Activated CD4-positive, alpha-beta T cell treated with anti-CD3 and anti-CD28 coated beads for 24 hours (primary cell): ENCODE data around the gene RAB22A.

ENCODE experiments used
- DNase-seq, 2 donors: peaks; one replicate each; pipeline ENCODE4 v3.0.0-alpha.2; 2020; ENCODE audit warnings: low read depth in 2 of 2

The RAB22A gene, protein sequence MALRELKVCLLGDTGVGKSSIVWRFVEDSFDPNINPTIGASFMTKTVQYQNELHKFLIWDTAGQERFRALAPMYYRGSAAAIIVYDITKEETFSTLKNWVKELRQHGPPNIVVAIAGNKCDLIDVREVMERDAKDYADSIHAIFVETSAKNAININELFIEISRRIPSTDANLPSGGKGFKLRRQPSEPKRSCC

DNA sequence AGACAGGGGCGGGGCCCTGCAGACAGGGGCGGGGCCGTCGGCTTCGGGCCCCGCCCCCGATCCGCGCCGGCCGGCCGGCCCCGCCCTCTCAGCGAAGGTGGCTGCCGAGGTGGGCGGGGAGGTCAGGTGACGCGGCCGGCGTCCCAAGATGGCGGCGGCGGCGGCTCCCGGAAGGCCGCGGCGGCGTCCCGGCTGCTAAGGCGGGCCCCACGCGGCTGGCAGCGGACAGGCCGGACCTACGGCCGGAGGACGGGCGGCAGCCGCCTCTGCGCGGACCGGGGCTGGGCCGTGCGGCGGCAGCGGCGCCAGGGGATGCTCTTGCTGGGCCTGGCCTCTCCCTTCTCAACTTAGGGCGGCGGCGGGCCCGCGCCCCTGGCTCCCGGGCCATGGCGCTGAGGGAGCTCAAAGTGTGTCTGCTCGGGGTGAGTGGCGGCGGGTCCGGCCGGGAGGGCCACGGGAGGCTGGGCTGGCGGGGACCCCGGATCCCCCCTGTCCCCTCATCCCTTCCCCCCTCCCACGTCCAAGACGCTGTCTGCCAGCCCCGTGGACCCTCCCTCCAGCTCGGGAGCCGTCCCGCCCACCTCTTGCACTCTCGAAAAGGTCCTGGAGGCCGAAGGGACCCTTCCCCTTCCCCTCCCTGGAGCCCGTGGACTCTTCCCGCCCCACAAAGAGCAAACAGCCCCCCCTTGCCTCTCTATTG lies at the start of gene RAB22A:
Gene RAB22A, plus strand, starts transcription at position 125 of the 700 bp plus-strand sequence. Its CDS starts 262 bp downstream, at position 387.
- DNase-seq: peak; percentile 67 to 70

DNA sequence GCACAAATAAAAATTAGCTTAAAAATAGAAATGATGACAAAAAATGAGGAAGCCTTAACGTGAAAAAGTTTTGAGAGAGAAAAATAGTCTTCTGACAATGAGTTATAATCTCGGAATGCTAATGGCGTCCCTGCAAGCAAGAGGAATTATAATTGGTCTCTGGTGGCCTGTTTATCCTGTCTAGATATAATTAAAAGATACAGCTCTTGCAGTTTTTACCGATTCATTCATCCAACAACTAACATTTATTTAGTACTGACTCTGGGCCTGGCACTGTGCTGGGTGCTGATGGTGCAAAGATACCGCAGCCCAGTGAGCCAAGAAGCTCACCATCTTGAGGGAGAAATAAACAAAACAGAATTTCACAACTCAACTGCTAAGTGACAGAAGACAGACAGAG lies 49.5 kb upstream of the RAB22A start:
- no peak for DNase-seq

DNA sequence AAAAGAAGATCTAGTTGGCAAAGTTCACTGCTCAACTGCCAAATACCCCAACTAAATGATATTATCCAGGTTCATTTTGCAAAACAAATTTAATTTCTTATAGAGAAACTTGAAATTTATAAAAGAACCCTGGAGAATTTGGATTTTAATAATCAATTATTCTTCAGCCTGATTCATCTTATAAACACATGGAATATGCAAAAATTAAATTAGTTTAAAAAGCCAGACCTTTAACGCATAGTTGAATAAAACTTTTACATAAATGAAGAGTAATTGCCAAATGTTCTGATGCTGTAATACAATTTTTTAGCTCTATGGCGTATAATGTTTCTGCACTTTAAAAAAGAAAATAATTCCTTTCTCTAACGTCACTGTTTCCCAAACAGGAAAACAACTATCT lies 47.9 kb upstream of the RAB22A start:
- DNase-seq: no peak

DNA sequence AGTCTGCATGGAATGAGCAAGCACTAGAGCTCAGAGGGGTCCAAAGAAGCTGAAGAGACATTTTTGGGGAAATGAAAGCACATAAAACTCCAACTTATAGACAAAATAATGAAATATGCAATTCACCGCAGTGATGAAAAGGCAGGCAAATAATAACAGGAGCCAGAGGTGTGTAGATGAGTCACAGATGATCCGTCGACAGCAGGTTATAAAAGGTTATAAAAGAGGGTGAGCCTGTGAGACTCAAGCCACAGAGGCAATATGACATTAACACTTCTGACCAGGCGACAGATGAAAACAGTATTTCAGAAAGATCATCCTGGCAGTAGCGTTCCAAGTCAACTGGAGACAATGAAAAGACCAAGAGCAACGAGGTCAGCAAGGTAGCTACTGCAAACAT lies 45.2 kb upstream of the RAB22A start:
- no peak for DNase-seq

DNA sequence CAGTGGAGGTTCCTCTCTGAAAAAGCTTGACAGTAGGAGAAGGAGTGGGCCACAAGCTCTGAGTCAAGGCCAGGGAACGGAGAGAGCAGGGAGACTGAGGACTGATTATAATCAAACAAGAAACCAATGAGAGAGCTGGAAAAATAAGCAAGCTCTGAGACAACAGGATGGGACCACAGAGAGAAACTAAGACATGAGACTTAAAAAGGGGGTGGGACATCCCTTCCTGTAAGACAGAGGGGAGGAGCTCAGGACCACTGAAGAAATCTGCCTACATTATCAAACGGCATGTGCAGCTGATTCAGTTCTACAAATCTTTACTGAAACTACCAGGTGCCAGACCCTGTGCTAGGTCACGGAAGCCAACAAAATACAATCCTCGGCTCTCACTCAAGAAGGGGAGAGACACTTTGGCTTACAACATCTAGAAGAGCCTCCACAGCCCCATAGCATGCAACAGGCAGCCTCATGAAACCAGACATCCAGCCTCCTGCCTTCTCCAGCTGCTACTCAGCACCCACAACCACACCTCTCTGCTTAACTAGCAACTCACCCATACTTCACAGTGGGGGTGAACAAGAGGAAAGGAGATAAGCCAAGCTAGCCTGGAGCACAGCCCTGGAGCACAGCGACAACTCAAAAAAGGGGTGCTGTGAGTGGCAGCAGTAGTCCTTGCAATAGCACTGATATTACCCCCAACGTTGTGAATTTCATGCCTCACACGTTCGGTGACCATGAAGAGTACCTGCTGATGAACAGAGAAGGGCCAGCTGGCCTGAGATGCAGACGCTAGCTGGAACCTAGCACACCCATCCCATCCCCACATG lies 41.9 kb upstream of the RAB22A start:
- no peak for DNase-seq

DNA sequence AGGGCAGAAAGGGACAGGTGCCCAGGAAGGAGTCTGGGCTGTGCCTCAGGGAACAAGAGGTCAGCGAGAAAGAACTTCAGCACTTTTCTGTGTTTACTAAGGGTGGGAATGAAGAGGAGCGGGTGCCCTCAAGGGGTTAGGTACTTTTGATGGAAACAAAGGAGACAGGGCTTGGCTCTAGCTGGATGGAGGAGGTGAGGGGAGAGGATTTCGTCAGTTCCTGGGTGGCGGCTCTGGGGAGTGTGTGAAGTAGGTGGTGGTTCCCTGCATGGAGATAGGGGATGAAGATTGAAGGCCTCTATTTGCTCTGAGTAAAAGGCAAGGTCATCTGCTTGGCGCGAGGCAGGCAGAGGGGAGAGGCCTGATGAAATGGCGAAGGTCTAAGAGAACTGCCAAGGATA lies 41.1 kb upstream of the RAB22A start:
- DNase-seq: no peak

DNA sequence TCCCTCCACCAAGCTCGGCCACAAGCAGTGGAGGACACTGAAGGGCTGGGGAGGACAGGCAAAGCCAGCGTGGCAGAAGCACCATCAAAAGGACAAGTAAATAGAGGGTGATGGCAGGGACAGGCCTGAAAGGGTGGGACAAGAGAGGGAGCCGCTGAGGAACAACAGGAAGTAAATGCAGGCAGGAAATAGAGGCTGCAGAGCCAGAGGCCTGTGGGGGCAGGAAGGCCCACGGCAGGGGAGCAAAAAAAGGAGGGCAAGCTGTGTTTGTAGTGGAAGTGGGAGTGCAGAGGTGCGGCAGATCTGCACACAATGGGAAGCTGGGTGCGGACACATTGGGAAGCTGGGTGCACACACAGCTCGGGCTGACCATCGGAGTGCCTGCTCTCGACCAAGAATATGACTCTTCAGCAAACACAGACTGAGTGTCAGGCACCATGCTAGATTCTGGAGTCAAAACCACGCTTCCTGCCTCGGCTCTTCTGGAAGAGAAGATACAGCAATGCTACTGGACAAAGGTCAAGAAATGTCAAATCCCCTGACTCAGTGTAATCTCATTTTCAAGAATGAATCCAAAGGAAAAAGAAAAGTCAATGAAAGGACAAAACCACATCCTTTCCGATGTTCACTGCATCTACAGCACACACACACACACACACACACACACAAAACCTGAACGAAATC lies 40.4 kb upstream of the RAB22A start:
- no peak for DNase-seq

DNA sequence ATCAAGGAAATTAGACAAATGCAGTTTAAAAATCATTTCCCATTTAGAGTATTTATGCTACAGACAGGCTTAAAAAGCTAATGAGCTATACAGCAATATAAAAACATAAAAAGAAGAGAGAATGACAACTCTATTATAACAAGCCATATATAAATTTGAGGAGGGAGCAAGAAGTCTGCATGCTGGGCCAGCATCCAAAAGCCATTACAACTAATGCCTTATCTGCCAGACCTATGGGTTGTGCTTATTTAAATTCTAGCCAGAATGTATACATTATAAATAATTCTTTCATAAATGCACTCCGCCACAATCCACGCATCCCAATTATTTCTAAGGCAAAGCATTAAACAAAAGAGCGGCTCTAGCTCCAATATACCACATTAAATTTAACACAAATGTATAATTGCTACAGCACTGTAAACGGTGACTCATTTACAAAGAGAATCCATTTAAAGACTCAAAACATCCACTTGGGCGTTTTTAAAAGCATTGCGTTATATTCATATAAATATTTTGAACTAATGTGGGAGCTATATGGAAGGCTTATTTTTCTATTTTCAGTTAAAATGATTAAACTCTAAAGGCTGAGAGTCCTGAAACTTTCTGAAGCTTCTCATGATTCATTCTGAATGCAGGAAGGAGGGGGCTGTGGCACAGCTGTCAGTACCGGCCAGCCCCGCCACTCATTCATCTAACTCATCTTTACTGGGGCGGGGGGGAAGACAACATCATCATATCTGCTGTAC lies 37.7 kb upstream of the RAB22A start:
- peak; percentile 18 to 32 for DNase-seq

DNA sequence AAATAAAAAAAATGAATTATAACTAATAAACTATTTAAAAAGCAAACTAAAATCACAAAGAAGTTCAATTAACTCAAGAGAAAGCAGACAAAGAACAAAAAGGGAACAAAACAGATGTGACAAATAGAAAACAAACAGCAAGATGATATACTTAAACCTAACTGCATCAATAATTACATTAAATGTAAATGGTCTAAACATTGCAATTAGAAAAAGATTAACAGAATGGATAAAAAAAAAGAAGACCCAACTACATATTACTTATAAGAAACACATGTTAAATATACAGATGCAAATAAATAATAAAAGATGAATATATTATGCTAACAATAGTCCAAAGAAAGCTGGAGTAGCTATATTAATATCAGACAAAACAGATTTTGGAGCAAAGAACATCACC lies 35.1 kb upstream of the RAB22A start:
- no peak for DNase-seq

DNA sequence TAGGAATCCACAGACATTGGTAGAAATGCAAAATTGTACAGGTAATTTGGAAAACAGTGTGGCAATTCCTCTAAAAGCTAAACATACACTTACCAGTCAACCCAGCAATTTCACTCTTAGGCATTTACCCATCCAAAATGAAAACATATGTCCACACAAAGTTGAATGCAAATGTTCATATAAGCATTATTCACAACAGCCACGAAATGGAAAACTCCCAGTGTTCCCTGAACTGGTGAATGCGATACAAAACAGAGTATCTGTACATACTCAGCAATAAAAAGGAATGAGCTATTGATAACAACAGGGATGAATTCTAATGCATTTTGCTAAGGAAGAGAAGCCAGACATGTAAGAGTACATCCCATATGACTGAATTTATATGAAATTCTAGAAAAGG lies 32.4 kb upstream of the RAB22A start:
- DNase-seq: no peak

DNA sequence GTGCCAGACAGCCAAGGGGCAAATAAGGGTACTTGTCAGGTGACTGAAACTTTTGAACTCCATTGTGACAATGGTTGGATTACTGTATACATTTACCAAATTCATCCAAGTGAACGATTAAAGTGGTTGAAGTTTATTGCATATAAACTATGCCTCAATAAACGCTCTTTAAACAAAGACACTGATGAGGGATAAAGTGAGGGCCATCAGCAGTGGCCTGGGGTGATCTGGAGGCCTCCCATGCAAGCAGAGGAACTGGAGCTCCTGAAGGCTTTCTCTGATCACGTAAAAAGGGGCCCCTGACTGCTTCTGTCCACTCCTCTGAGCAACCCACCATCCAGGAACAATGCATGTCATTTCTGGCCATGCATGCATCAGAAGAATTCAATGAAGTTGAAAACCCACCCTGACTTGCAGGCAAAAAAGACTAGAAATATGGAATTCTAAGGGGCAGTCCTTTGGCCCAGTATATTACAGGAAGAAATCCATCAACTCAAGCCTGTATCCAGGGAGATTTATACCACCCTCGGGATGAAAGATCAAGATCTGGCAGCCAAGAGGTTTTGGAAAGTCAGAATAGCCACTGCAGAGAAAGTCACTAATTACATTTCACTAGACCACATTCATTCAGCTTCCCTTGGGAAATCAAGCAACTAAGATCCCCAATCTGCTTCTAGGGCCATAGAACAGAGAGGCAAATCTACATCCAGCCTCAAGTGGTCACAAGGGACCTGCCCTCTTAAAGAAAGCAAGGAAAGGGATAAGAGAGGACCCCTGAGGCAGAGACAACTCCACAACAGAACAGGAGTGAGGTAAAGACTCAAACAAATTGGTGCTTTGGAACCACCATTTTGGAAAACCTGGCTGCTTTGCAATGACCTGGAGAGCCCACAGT lies 31.7 kb upstream of the RAB22A start:
- no peak for DNase-seq

DNA sequence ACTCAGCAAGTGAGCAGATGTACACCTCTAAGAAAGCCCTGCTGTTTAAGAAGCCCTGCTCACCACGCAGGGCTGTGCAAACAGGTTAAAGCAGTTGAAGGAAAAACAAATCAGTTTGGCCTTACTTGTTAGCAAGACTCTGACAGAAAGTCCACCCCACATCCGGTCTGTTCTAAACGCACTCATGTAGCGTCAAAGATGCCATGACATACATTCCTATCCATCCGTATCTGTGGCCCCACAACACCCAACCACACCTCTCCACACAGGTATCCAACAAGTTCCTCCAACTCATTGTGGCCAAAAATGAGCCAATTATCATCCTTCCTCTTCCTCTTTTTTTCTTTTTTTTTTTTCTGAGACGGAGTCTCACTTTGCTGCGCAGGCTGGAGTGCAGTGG lies 22.8 kb upstream of the RAB22A start:
- DNase-seq: no peak

DNA sequence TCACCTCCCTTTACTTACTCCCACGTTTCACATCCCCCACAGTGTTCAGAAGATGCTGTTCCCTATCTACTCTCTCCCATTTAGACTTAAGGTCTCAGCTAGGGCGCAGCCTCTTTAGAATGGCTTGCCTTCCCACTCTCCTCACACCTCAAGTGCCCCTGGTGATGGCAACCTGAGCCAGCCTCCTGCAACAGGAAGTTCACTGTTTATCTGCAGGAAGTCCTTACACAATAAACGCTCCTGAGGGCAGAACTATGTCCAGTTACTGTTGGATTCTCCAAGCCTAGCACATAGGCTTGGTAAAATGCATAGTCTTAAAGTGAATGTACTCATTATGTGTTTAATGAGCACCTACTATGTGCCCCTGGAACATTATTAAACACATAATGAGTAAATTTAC lies 21.9 kb upstream of the RAB22A start:
- DNase-seq: no peak

DNA sequence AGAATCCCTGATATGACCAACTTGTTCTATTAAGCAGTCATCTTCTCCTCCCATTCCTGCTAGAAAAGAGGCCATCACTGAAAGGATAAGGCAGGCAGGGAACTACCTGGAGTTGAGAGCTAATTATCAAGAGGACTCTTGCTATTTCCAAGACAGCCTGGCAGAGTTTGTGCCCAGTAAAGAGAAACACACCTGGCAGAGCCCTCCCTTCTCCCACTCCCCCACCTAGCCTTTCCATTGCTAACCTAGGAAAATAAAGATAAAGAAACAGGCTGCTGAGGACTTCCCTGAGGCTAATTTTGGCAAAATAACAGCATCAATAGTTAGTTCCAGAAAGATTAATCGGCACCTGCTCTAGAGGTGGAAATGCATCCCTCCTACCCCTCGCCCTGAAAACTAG lies 20.4 kb upstream of the RAB22A start:
- DNase-seq: no peak

DNA sequence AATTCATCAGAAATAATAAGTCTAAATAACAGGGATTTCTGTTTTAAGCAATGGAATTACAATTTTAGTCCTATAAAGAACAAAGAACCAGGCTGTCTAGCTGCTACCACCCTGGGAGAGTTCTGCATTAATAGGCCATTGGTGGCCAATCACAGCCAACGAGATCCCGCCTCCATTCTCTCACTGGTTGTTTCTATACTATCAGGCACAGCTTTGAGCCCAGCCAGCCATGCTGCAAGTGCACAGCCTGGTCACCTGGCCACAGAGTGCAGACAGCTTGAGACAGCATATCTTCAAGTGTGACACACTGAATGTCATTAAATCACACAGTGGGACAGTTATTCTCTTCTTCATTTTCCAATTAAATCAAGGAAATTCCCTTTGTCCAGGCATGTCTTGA lies 16.1 kb upstream of the RAB22A start:
- DNase-seq: no peak

DNA sequence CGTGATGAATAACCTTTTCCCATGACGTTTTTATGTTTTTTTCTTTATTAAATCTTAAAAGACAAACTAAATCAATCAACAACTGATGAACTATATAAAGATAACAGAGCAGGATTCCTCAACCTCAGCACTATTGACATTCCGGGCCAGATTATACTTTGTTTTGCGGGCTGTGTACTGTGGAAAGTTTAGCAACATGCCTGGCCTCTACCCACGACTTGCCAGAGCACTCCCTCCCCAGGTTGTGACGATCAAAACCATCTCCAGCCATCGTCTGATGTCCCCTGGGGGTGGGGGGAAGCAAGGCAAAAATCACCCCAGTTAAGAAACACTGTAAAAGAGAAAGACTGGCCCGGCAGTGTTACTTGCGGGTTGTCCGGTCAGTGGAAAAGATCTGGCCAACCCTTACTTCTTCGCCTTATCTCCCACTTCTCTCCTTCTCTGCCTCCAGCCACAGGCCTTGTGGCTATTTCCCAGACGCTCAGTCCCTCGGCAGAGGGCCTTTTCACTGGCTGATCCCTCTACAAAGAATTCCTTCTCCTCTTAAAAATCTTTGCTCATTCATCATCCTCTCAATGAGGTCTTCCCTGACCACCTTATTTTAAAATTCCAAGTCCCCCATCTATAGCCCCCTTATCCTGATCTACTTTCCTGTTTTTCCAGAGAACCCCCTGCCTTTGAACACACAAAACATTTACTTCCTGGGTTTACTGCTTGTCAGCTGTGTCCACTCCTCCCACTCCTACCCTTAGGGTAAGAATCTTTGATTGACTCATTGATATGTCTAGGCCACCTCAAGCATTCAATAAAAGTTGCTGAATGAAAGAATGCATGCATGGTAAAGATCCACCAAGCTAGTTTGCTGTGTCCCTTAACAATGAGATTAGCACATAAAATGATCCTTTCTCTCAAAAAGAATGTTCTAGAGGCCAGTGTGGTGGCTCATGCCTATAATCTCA lies 14.7 kb upstream of the RAB22A start:
- no peak for DNase-seq

DNA sequence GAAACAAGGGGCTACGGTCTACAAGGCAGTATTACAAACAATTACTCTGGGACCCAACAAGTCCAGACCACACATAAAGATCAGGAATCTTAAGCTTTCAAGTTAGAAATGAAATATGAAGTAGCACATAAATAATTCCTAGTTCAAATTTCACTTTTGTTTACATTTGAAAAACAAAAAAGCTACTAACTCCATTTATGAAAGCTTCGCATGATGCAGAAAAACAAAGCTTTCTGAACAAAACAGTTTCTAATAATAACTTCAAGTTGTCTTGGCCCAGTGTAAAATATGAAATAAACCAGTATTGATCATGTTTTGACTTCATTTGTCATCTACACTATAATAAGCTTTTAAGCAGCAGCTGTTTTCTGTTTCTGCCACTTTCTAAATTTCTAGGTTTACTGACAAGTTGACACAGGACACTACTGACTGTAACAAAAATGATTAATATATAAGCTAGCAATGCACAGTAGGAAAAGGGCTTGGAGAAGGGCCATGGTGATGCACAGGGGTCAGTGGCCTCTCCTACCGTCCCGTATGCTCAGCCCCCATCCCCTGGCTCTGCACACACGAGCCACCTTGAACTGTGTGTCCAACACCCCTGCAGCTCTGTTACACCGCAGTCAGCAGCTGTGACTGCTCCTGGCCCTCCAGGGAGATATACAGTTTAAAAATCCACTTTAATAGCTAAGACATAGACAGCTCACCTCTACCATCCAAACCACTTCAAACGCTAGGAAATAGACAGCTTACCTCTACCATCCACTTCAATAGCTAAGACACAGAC lies 13.3 kb upstream of the RAB22A start:
- no peak for DNase-seq

DNA sequence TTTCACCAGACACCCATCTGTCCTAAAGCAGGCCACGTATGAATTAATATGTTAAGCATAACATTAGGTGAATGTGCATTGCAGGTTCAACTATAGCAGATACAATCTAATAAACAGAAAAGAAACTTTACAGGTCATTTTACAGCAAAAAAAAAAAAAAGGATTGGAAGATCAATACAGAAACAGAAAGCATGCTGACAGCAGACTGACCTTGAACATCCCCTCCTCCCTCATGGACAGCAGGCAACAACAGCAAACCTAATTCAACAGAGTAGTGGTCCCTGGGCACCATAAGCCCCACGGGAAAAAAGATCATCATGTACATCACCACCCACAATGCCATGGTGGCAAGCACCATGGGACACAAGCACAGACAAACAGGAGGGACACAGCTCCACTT lies 12.1 kb upstream of the RAB22A start:
- DNase-seq: no peak

DNA sequence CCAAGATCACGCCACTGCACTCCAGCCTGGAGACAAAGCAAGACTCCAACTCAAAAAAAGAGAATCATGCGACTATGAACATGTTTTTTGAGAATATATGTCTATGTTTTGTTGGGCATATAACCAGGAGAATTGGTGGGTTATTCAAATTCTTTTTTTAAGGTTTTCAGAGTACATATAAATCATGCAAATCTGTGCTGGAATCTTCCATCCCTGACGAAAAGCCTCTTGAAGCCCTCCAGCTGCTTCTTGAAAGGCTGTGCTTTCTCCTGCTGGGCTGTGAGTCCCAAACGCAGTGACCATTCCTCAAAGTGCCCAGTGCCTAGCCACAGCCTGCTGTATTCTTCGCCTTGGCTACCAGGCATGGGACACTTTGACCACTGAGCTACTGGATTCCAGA lies 9.2 kb upstream of the RAB22A start:
- DNase-seq: no peak
